Measurements from ENCODE around the gene TTLL6.

DNA sequence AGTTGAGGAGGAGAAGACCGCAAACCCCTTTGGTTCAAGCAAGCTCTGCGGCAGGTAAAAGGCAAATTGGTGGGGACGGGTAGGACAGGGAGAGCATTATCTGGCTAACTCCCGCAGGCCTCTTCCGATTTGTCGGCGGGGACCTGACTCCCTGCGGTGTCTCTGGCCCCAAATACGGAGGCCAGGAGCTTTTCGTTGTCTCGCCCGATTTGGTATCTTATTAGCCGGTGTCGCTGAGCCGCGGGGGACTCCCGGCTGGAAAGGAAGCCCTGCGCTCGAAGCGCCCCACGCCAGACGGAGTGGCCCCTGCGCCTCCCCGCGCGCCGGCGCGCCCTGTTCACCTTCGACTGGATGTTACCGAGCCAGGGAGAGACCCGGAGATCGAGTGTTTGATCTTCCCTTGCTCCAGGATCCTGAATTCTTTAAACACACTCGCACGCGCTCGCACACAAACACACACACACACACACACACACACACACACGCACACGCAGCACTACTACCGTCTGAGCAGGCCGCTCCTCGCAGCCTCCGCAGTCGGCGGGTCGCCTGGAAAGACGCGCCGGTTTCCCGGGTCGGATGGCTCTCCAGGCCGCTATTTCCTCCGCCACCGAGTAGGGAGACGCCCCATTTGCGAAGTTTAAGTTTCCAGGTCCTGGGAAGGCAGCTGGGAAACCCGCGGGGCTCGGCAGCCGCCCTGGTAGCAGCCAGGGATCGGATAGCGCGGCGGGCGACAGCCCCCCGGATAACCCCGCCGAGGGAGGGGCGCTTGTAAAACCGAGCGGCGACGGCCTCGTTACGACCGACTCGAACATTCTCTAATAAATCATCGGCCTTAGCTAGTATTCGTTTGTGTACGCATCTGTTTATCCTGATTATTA, 98.0 kb downstream of the TTLL6 start:
- TF ChIP-seq POLR2AphosphoS5 (IDR thresholded peaks at IDR 0.05), result no peak
- TF ChIP-seq, protein P1, sequence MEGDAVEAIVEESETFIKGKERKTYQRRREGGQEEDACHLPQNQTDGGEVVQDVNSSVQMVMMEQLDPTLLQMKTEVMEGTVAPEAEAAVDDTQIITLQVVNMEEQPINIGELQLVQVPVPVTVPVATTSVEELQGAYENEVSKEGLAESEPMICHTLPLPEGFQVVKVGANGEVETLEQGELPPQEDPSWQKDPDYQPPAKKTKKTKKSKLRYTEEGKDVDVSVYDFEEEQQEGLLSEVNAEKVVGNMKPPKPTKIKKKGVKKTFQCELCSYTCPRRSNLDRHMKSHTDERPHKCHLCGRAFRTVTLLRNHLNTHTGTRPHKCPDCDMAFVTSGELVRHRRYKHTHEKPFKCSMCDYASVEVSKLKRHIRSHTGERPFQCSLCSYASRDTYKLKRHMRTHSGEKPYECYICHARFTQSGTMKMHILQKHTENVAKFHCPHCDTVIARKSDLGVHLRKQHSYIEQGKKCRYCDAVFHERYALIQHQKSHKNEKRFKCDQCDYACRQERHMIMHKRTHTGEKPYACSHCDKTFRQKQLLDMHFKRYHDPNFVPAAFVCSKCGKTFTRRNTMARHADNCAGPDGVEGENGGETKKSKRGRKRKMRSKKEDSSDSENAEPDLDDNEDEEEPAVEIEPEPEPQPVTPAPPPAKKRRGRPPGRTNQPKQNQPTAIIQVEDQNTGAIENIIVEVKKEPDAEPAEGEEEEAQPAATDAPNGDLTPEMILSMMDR (IDR thresholded peaks at IDR 0.05), result no peak
- TF ChIP-seq POLR2A (IDR thresholded peaks at IDR 0.05), result no peak
- no peak for TF ChIP-seq EP300 (IDR thresholded peaks at IDR 0.05)

Measured in stomach (tissue), 4 donors.